Measurements from ENCODE around the gene VAV3.

Gene VAV3

GRCh38 chr1:107695341-107695740 lies 269.6 kb downstream of the VAV3 start:
- DNase-seq (ENCODE audit: extremely low read depth, low read depth) = no peak
- no peak for TF ChIP-seq CTCF (IDR thresholded peaks at IDR 0.05; ENCODE audit: low read depth, low read length, missing control alignments)
- no peak overlapping the region for H3K4me3 ChIP-seq (replicated peaks; ENCODE audit: low read depth, low read length)

- DNase-seq (ENCODE audit: extremely low read depth, low read depth) = no peak
- H3K4me3 ChIP-seq (replicated peaks; ENCODE audit: low read depth, low read length) = no peak overlapping the region
- TF ChIP-seq CTCF (IDR thresholded peaks at IDR 0.05; ENCODE audit: low read depth, low read length, missing control alignments) = no peak
Observed at GRCh38 chr1:107692580-107693345, 272.2 kb downstream of the VAV3 start.

GRCh38 chr1:107691540-107691939 lies 273.4 kb downstream of the VAV3 start:
- H3K4me3 ChIP-seq (replicated peaks; ENCODE audit: low read depth, low read length) = no peak overlapping the region
- no peak for DNase-seq (ENCODE audit: extremely low read depth, low read depth)
- no peak for TF ChIP-seq CTCF (IDR thresholded peaks at IDR 0.05; ENCODE audit: low read depth, low read length, missing control alignments)

GRCh38 chr1:107690491-107690890 lies 274.5 kb downstream of the VAV3 start:
- H3K4me3 ChIP-seq (replicated peaks; ENCODE audit: low read depth, low read length) = no peak overlapping the region
- TF ChIP-seq CTCF (IDR thresholded peaks at IDR 0.05; ENCODE audit: low read depth, low read length, missing control alignments) = no peak
- DNase-seq (ENCODE audit: extremely low read depth, low read depth) = no peak

- TF ChIP-seq CTCF (IDR thresholded peaks at IDR 0.05; ENCODE audit: low read depth, low read length, missing control alignments) = no peak
- no peak overlapping the region for H3K4me3 ChIP-seq (replicated peaks; ENCODE audit: low read depth, low read length)
- DNase-seq (ENCODE audit: extremely low read depth, low read depth) = no peak
Observed at GRCh38 chr1:107689733-107690132, 275.2 kb downstream of the VAV3 start.

GRCh38 chr1:107689159-107689558 lies 275.8 kb downstream of the VAV3 start:
- no peak for TF ChIP-seq CTCF (IDR thresholded peaks at IDR 0.05; ENCODE audit: low read depth, low read length, missing control alignments)
- no peak for DNase-seq (ENCODE audit: extremely low read depth, low read depth)
- no peak overlapping the region for H3K4me3 ChIP-seq (replicated peaks; ENCODE audit: low read depth, low read length)

All from HFF-Myc (cell line).